ENCODE measurements around the gene PLIN4.

GRCh38 chr19:4556597-4557127 lies 38.4 kb upstream of the PLIN4 start:
- TF ChIP-seq CTCF (IDR thresholded peaks at IDR 0.05): no peak
- TF ChIP-seq POLR2A (IDR thresholded peaks at IDR 0.05): no peak
